ENCODE data around the gene SAA4.
"Not testable (repeated sequence)": the region's sequence is repeated elsewhere in the genome, so short reads cannot be mapped to it uniquely, and the experiment has no call there.

The SAA4 gene, protein sequence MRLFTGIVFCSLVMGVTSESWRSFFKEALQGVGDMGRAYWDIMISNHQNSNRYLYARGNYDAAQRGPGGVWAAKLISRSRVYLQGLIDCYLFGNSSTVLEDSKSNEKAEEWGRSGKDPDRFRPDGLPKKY

DNA sequence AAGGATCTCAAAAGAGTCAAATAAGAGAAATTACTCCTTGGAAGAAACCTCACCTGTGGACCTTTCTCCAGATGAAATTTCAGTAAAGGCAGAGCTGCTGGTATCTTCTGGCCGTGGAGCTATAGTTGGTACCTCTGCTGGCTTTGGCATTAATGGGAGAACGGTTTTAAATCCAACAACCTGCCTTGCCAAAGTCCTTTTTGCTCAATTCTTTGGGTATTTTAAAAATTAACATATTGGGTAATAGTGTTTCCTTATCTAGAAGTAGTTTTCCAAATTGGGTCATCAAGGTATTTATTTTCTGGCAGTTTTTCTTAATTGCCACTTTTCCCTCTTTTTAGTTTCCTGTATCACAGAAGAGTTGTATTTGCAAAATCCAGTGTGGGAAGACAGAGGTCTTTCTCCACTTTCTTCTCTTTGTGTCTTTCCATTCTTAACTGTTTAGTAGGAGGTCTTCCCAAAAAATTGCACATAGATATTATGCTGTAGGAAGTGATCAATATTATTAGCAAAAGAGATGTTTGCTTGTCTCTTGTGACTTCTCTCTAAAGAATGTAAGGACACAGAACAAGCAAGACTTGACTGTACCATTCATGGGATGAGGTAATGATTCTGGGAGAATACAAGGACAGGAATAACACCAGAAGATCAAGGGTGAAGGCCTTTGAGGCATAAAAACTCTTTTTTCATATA is at the start of gene SAA4:
Gene SAA4 (minus strand): TSS at position 139 of the 693 bp plus-strand sequence. CDS start 876 bp downstream, outside the sequence.
- no peak for DNase-seq (ENCODE audit: low read depth)

DNA sequence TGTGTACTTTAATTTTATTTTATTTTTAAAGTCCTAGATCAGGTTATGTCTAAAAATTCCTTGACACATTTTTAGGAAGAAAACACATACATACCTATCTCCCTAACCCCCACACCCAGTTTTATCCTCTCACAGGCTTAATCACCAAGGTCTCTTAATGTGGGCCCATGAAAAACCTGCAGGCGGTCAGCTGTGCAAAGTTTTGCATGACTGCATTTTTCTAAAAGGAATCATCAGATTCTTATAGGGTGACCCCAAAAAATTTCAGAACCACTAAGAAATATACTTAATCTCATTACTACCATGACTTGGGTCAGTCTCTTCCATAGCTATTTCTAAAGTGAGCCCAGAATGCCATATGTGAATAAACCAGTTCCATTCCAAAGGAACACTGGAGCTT is 49.2 kb upstream of the SAA4 start:
- DNase-seq (ENCODE audit: low read depth): no peak

DNA sequence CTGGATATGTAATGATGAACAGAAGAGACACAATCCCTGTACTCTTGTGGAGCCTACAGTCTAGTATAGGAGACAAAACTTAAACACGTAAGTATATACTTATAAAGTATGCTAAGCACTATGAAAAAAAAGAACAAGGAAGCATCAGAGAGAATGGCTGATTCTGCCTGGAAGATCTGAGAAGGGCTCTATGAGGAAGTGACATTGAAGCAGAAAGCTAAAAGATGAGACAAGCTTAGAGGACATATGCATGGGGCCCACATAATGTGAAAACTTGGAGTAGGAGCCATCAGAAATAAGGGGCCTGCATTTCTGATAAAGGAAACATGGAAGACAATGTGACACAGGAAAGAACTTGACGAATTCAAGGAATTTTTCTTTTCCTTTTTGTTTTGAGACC is 46.0 kb upstream of the SAA4 start:
- no peak for DNase-seq (ENCODE audit: low read depth)

DNA sequence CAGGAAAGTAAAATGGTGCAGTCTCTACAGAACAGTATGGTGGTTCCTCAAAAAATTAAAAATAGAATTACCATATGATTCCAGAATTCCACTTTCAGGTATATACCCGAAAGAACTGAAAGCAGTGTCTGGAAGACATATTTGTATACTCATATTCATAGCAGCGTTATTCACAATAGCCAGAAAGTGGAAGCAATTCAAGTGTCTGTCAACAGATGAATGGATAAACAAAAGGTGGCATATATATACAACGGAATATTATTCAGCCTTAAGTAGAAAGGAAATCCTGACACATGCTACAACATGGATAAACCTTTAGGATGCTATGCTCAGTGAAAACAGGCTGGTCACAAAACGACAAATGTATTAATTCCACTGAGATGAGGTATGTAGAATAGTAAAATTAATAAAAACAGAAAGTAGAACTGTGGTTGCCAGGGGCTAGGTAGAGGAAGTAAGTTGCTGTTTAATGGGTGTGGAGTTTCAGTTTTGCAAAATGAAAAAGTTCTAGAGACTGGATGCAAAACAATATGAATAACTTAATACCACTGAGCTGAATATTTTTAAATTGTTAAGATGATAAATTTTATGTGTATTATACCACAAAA is 43.9 kb upstream of the SAA4 start:
- no peak for DNase-seq (ENCODE audit: low read depth)

DNA sequence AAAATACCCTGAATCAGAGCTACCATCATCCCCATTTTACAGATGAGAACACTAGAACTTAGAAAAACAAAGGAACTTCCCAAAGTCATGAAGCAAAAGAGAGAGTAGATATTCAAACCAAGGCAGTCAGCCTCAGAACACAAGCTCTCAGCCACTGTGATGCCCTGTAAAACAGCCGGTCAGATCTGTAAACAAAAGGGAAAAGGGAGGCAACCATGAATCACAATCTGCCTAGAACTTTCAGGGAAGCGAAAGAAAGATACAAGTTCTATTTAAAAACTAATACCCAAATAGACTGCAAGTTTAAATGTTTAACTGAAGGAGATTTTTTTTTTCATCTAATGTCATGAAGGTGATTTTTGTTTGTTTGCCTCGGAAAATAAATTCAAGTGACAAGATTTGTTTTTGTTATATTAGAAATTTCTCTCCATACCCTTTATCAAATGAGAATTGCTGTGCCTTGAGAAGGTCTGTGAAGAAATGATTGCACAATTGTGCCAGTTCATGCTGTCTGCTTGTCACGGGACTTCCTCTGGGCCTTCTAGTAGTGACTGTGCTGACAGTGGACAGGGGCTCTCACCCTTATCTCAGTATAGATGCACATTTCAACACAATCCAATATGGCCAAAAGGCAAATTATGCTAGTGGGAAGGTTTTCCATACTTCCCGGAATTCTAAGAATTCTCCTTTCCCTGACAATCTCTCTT is 41.1 kb upstream of the SAA4 start:
- no peak for DNase-seq (ENCODE audit: low read depth)

DNA sequence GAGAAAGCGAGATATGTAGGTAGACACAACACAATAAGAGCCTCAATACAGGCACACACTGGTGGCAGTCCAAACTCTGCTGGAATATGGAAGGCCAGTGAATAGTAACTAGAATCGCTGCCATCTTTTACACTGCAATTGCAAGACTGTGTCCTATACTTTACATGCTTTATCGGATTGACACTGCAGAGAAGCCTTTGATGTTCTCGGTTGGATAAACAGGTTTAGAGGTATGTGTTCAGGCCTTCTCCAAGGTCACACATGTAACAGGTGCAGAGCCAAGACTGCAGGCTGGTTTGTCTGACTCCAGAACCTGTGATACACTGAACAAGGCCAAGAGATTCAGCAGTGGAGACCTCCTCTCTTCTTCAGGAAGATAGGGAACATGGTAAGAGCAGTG is 34.6 kb upstream of the SAA4 start:
- DNase-seq (ENCODE audit: low read depth): no peak

DNA sequence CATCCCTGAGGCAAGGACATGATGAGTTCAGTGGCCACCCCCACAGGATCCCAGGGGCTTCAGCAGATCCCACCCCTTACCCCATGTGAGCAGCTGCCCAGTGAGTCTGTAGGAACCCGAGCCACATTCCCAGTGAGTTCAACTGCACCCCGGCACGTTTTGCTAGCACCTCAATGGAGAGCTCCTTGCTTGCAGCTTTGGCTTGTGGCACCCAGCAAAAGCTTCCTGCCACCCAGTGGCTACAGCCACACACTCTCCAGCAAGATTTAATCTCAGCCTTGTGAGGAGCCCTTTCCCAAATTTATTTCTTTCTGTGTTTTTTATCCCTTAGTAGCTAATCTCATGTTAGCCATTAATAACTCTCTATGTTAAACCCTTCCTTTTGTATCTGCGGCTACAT is 33.5 kb upstream of the SAA4 start:
- no peak for DNase-seq (ENCODE audit: low read depth)

DNA sequence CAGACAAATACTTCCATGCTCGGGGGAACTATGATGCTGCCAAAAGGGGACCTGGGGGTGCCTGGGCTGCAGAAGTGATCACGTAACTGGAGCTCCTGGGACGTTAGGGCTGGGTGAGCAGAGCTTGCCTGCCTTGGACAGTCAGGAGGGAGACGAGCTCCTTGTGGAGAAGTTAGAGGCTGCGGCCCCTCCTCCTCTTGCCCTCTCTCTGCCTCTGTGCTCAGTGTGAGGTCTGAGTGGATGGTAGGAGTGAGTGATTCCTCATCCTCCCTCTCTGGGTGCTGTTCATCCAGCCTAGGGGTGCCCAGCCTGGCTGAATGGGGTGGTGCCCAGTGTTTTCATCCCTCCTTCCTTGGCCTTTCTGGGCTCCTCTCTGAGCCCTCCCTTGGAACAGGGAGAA is 32.6 kb upstream of the SAA4 start:
- DNase-seq (ENCODE audit: low read depth): not testable (repeated sequence)

DNA sequence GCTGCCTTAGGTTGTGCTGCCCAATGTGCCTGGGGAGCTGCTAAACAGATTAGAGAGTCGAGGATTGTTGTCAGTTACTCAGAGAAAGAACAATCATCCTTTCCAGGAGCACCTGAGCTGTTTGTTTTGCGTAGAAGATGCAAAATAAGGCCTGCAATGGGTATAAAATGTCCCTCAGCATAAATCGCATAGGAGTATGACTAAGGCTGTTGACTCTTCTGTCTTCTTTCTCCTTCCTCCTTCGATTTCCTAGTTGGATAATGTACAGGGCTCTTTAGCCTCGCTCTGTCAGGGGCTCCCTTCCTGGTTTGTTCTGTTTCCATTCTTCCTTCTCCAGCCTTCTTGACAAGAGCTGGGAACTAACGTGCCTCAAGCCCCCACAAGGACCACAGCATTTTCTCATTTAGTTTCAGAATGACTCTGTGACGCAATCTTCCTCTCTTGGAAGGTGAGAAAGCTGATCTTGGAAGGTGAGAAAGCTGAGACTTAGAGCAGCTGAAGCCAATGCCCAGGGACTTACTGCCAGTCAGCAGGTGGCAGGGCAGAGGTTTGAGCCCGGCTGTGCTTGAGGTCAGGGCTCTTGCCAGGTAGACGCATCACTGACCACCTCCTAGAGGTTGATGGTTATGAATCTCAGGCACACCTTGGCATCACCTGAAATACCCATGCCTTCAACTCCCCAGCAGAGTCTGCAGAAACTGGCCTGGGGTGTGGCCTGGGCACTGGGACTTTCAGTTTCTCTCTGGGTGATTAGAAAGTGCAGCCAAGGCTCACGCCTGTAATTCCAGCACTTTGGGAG is 30.9 kb upstream of the SAA4 start:
- DNase-seq (ENCODE audit: low read depth): not testable (repeated sequence)

DNA sequence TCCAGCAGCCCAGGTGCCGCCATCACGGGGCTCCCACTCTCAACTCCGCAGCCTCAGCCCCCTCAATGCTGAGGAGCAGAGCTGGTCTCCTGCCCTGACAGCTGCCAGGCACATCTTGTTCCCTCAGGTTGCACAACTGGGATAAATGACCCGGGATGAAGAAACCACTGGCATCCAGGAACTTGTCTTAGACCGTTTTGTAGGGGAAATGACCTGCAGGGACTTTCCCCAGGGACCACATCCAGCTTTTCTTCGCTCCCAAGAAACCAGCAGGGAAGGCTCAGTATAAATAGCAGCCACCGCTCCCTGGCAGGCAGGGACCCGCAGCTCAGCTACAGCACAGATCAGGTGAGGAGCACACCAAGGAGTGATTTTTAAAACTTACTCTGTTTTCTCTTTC is 29.3 kb upstream of the SAA4 start, which contains the start of gene SAA1:
Gene SAA1 (plus strand): TSS at position 316 of the 400 bp plus-strand sequence. CDS start 624 bp downstream, outside the sequence.
- DNase-seq (ENCODE audit: low read depth): no peak

DNA sequence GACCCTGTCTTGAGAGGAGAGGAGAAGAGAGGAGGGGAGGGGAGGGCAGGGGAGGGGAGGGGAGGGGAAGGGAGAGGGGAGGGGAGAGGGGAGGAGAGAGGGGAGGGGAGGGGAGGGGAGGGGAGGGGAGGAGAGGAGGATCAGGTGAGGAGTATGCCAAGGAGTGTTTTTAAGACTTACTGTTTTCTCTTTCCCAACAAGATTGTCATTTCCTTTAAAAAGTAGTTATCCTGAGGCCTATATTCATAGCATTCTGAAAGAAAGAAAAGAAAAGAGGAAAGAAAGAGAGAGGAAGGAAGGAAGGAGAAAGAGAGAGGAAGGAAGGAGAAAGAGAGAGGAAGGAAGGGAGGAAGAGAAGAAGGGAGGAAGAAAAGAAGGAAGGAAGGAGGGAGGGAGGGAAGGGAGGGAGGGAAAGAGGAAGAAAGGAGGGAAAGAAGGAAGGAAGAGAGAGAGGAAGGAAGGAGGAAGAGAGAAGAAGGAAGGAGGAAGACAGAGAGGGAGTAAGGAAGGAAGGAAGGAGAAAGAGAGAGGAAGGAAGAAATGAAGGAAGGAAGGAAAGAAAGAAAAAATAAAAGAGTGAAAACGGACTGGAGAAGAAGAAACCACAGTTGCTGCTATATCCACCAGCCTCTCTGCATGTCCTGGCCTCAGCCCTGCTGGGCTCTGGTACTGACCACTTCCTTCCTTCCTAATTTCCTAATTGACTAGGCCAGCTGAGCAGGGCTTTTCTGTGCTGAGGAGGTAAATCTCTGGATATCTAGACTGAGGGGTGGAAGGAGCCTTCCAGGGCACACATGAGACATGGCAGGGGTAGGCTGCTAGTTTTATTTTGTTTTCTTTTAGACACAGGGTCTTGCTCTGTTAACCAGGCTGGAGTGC is 28.3 kb upstream of the SAA4 start:
- no peak for DNase-seq (ENCODE audit: low read depth)

DNA sequence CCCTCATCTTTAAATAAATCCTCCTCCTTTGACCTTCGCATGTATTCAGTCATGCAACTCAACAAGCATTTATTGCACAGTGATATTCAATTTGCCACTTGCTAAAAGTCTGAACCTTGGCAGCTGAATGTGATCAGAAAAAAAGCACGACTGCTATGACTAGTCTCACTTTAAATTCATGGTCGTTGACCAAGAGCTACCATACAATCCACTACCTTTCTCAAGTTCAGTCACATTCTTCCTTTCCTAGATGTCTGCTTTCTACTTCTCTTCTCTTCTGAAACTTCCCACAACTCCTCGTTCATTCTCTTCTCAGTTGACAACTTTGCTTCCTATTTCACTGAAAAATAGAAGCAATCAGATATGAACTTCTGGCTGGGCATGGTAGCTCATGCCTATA is 27.4 kb upstream of the SAA4 start:
- DNase-seq (ENCODE audit: low read depth): no peak

DNA sequence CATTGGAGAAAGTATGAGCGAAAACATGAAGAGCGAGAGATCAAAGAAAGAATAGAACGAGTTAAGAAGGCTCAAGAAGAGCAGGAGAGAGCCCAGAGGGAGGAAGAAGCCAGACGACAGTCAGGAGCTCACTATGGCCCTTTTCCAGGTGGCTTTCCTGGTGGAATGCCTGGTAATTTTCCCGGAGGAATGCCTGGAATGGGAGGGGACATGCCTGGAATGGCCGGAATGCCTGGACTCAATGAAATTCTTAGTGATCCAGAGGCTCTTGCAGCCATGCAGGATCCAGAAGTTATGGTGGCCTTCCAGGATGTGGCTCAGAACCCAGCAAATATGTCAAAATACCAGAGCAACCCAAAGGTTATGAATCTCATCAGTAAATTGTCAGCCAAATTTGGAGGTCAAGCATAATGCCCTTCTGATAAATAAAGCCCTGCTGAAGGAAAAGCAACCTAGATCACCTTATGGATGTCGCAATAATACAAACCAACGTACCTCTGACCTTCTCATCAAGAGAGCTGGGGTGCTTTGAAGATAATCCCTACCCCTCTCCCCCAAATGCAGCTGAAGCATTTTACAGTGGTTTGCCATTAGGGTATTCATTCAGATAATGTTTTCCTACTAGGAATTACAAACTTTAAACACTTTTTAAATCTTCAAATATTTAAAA is 26.2 kb upstream of the SAA4 start:
- DNase-seq (ENCODE audit: low read depth): not testable (repeated sequence)

DNA sequence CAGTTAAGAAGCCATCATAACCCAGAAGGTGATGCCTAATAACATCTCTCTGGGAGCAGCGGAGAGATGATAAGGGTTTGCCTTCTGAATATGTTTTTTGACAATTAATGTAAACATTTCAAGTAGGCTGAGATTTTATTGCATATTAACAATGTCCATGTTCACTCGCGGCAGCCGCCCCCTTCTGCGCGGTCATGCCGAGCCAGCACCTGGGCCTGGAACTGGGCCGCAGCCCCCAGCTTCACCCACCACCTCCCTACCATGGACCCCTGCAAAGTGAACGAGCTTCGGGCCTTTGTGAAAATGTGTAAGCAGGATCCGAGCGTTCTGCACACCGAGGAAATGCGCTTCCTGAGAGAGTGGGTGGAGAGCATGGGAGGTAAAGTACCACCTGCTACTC is 25.1 kb upstream of the SAA4 start:
- no peak for DNase-seq (ENCODE audit: low read depth)

DNA sequence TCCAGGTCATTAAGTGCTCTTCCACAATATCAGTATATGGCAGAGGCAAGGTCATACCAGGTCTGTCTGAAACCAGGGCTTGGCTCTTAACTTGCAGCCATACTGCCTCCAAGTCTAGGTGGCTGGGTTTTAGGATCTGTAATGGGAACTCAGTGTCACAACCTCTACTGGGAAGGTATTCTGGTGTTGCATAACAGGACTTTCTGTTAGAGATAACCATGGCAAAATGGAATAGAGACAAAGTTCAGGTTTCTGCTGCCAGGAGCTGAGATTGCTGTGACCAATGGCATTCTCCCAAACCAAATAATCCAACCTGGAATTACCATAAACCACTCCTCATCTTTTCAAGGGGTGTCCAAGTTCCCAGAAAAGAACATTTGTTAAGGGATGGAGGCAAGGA is 22.7 kb upstream of the SAA4 start:
- DNase-seq (ENCODE audit: low read depth): no peak

DNA sequence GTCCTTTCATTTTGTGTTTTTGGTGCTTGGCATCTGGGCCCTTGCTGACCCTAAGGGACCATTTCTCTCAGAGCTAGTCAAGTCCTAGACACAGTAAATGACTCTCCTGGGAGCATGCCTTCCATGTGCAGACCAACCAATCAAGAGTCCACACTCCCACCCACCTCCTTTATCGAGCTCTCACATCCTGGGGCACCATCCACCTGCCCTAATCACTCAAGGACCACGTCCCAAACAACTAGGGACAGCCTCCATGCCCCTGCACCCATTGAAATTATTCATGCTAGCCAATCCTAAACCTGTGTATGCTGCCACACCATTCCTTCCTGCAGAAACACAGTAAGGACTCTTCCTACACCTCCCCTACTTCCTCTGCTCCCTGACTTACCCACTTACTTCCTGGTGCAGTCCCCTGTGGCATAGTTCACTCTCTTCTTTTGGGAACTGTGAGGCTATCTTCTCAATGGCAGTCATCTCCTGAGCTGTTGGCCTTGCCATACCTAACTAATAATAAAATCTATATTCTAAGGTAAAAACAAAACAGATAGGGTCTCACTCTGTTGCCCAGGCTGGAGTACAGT is 18.3 kb upstream of the SAA4 start:
- DNase-seq (ENCODE audit: low read depth): no peak

DNA sequence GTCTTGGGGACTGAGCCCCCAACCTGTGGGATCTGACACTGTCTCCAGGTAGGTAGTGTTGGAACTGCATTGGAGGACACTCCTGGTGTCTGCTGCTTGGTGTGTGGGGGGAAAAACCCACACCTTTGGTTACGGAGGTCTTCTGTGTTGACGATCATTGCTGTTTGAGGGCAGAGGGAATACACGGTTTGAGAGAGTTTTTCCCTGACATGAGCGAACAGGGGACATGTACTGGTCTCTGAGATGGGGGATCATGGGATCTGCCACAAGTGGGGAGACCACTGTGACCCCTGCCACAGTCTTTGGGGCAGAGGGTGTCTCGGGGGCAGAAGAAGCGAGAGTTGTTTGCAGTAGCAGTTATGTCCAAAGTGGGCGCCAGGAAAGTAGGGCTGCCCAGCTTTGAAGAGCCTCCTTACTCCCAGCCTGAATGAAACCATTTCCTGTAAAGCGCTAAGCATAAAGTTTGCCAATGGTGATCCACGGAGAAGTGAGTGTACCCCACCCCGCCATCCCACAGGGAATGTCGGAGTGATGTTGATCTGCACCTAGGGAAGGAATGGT is 17.3 kb upstream of the SAA4 start:
- no peak for DNase-seq (ENCODE audit: low read depth)

DNA sequence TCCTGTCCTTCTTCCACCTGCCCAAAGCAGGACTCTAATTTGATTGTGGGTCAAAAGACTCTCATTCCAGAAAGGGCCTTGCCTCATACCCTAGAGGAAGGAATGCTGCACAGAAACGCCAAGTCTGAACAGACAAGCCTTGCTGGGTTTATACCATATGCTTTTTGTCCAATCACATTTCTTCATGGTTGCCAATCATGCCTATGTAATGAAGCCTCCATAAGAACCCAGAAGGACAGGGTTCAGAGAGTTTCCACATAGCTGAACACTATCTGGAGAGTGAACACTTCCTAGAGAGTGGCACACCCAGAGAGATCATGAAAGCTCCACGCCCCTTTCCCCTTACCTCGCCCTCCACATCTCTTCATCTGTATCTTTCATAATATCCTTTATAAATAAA is 16.6 kb upstream of the SAA4 start:
- no peak for DNase-seq (ENCODE audit: low read depth)

DNA sequence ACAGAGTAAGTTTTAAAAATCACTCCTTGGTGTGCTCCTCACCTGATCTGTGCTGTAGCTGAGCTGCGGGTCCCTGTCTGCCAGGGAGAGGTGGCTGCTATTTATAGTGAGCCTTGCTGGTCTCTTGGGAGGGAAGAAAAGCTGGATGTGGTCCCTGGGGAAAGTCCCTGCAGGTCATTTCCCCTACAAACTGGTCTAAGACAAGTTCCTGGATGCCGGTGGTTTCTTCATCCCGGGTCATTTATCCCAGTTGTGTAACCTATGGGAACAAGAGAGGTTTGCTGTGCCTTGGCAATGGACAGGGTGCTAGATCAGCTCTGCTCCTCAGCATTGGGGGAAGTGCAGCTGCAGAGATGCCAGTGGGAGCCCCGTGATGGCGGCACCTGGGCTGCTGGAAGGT is 12.0 kb upstream of the SAA4 start, which contains the start of gene SAA2:
Gene SAA2 (minus strand): TSS at position 108 of the 400 bp plus-strand sequence. CDS start 657 bp downstream, outside the sequence.
- no peak for DNase-seq (ENCODE audit: low read depth)

DNA sequence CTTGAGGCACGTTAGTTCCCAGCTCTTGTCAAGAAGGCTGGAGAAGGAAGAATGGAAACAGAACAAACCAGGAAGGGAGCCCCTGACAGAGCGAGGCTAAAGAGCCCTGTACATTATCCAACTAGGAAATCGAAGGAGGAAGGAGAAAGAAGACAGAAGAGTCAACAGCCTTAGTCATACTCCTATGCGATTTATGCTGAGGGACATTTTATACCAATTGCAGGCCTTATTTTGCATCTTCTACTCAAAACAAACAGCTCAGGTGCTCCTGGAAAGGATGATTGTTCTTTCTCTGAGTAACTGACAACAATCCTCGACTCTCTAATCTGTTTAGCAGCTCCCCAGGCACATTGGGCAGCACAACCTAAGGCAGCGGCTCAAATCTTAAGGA is 10.6 kb upstream of the SAA4 start:
- not testable (repeated sequence) for DNase-seq (ENCODE audit: low read depth)
